ENCODE data around the gene TTC23. TPM values are rescaled to one million over a fixed set of nuclear protein-coding genes. Genes with fewer than 3 reads are reported as not detected.

TTC23 gene
- total RNA-seq, 1 donor from 2014 or later = 11.4 TPM

- H3K9me3 ChIP-seq (replicated peaks) = no peaks in the 10 kb centered on the region
- intact Hi-C loops (cut with micrococcal nuclease) = no loop called here
- H3K4me3 ChIP-seq = no peak overlapping the region
- H3K36me3 ChIP-seq = peaks cover 32% of the 10 kb centered on the region
- H3K4me1 ChIP-seq = peaks cover 56% of the 10 kb centered on the region
- TF ChIP-seq CTCF (IDR thresholded peaks at IDR 0.05; ENCODE audit: borderline replicate concordance) = no peak
- no peaks in the 10 kb centered on the region for H3K27me3 ChIP-seq (ENCODE audit: low read depth)
- DNase-seq = no peak
- H3K27ac ChIP-seq (replicated peaks) = peak overlapping the region; percentile 48
Measured at GRCh38 chr15:99137877-99138276, 111.5 kb downstream of the TTC23 start.

GRCh38 chr15:99137111-99137546 lies 112.3 kb downstream of the TTC23 start:
- no peaks in the 10 kb centered on the region for H3K27me3 ChIP-seq (ENCODE audit: low read depth)
- intact Hi-C loops (cut with micrococcal nuclease) = no loop called here
- H3K36me3 ChIP-seq = peaks cover 39% of the 10 kb centered on the region
- H3K4me1 ChIP-seq = peaks cover 55% of the 10 kb centered on the region
- no peak for DNase-seq
- peak overlapping the region; percentile 82 for H3K27ac ChIP-seq (replicated peaks)
- H3K9me3 ChIP-seq (replicated peaks) = no peaks in the 10 kb centered on the region
- no peak for TF ChIP-seq CTCF (IDR thresholded peaks at IDR 0.05; ENCODE audit: borderline replicate concordance)
- no peak overlapping the region for H3K4me3 ChIP-seq

GRCh38 chr15:99135194-99135593 lies 114.2 kb downstream of the TTC23 start:
- Histone ChIP-seq H3K27me3 (ENCODE audit: low read depth) (no peaks in the 10 kb centered on the region), H3K4me3 (no peak overlapping the region), H3K9me3 (replicated peaks) (no peaks in the 10 kb centered on the region), H3K4me1 (peaks cover 68% of the 10 kb centered on the region), H3K27ac (replicated peaks) (peak overlapping the region; percentile 82), H3K36me3 (peaks cover 58% of the 10 kb centered on the region)
- intact Hi-C loops (cut with micrococcal nuclease) = no loop called here
- no peak for DNase-seq
- no peak for TF ChIP-seq CTCF (IDR thresholded peaks at IDR 0.05; ENCODE audit: borderline replicate concordance)

GRCh38 chr15:99134317-99134821 lies 115.0 kb downstream of the TTC23 start:
- peaks cover 71% of the 10 kb centered on the region for H3K4me1 ChIP-seq
- H3K27me3 ChIP-seq (ENCODE audit: low read depth) = no peaks in the 10 kb centered on the region
- H3K9me3 ChIP-seq (replicated peaks) = no peaks in the 10 kb centered on the region
- no peak for DNase-seq
- H3K4me3 ChIP-seq = no peak overlapping the region
- peak overlapping the region; percentile 82 for H3K27ac ChIP-seq (replicated peaks)
- intact Hi-C loops (cut with micrococcal nuclease) = no loop called here
- peaks cover 67% of the 10 kb centered on the region for H3K36me3 ChIP-seq
- TF ChIP-seq CTCF (IDR thresholded peaks at IDR 0.05; ENCODE audit: borderline replicate concordance) = no peak

GRCh38 chr15:99132634-99133287 lies 116.6 kb downstream of the TTC23 start:
- no peak overlapping the region for H3K4me3 ChIP-seq

More at GRCh38 chr15:99132634-99133287, 116.6 kb downstream of the TTC23 start:
- no peak for TF ChIP-seq CTCF (IDR thresholded peaks at IDR 0.05; ENCODE audit: borderline replicate concordance)
- Histone ChIP-seq H3K9me3 (replicated peaks) (no peaks in the 10 kb centered on the region), H3K27me3 (ENCODE audit: low read depth) (no peaks in the 10 kb centered on the region), H3K4me1 (peaks cover 65% of the 10 kb centered on the region), H3K36me3 (peaks cover 74% of the 10 kb centered on the region), H3K27ac (replicated peaks) (peak overlapping the region; percentile 82)
- no peak for DNase-seq
- intact Hi-C loops (cut with micrococcal nuclease) = no loop called here

Measured in left ventricle myocardium inferior (tissue), 1 donor.